ENCODE data around the gene LCMT1.

Gene LCMT1

GRCh38 chr16:25199457-25199856 lies 87.9 kb downstream of the LCMT1 start:
- no peak for DNase-seq (ENCODE audit: low spot score)

GRCh38 chr16:25210758-25211157 lies 99.2 kb downstream of the LCMT1 start:
- no peak for DNase-seq (ENCODE audit: low spot score)

GRCh38 chr16:25212636-25213035 lies 101.1 kb downstream of the LCMT1 start:
- no peak for DNase-seq (ENCODE audit: low spot score)

GRCh38 chr16:25213709-25214397 lies 102.3 kb downstream of the LCMT1 start:
- DNase-seq (ENCODE audit: low spot score), result no peak

GRCh38 chr16:25217112-25217511 lies 105.6 kb downstream of the LCMT1 start:
- no peak for DNase-seq (ENCODE audit: low spot score)

GRCh38 chr16:25217921-25218320 lies 106.4 kb downstream of the LCMT1 start:
- no peak for DNase-seq (ENCODE audit: low spot score)

GRCh38 chr16:25219070-25219737 lies 107.7 kb downstream of the LCMT1 start:
- DNase-seq (ENCODE audit: low spot score), result no peak

GRCh38 chr16:25222959-25223358 lies 111.4 kb downstream of the LCMT1 start:
- no peak for DNase-seq (ENCODE audit: low spot score)

GRCh38 chr16:25223964-25224363 lies 112.4 kb downstream of the LCMT1 start:
- DNase-seq (ENCODE audit: low spot score), result no peak

- no peak for DNase-seq (ENCODE audit: low spot score)
Measured at GRCh38 chr16:25224731-25225319, 113.3 kb downstream of the LCMT1 start.

Data from CD4-positive, alpha-beta T cell treated with Interleukin-2 at 100 ng/mL for 4 hours (primary cell).